ENCODE data around the gene CELF5.

GRCh38 chr19:3296446-3296845 is 72.0 kb downstream of the CELF5 start:
- no peak for TF ChIP-seq POLR2A (IDR thresholded peaks at IDR 0.05; ENCODE audit: low read depth, low read length)
- TF ChIP-seq TAF1 (IDR thresholded peaks at IDR 0.05; ENCODE audit: borderline replicate concordance, low read depth, low read length) = no peak
- TF ChIP-seq BRCA1 (IDR thresholded peaks at IDR 0.05; ENCODE audit: low read depth, low read length) = no peak
- TF ChIP-seq ZBTB33 (IDR thresholded peaks at IDR 0.05) = no peak
- no peak for TF ChIP-seq CEBPB (IDR thresholded peaks at IDR 0.05; ENCODE audit: borderline replicate concordance in 1 of 2, low read depth in 2 of 2, low read length in 2 of 2)
- TF ChIP-seq EP300 (IDR thresholded peaks at IDR 0.05; ENCODE audit: borderline replicate concordance in 1 of 2, control insufficient read depth in 1 of 2, low read depth in 2 of 2, low read length in 2 of 2) = no peak
- TF ChIP-seq CTCF (IDR thresholded peaks at IDR 0.05 in 2 of 3, conservative IDR thresholded peaks at IDR 0.05 in 1 of 3; ENCODE audit: control insufficient read depth in 2 of 3, extremely low read depth in 1 of 3, insufficient read depth in 1 of 3, low read depth in 3 of 3, low read length in 3 of 3) = no peak
- TF ChIP-seq BCLAF1 (IDR thresholded peaks at IDR 0.05) = no peak
- TF ChIP-seq, protein P1, sequence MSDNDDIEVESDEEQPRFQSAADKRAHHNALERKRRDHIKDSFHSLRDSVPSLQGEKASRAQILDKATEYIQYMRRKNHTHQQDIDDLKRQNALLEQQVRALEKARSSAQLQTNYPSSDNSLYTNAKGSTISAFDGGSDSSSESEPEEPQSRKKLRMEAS (IDR thresholded peaks at IDR 0.05; ENCODE audit: low read depth, low read length) = no peak
- TF ChIP-seq ZNF687 (IDR thresholded peaks at IDR 0.05) = no peak
